Ishikawa (cell line): Measurements from ENCODE around the gene GPRC6A.

Experiments used
- CEBPB ChIP-seq: IDR thresholded peaks from 2 replicates; pipeline ENCODE4 v1.6.1; 2012
- CREB1 ChIP-seq: IDR thresholded peaks from 2 replicates; pipeline ENCODE4 v1.6.1; 2012; ENCODE audit warnings: low read depth
- EGR1 ChIP-seq: IDR thresholded peaks from 2 replicates; pipeline ENCODE4 v1.6.1; 2012
- EP300 ChIP-seq: IDR thresholded peaks from 2 replicates; pipeline ENCODE4 v1.6.1; 2012; ENCODE audit warnings: borderline replicate concordance
- FOXM1 ChIP-seq: IDR thresholded peaks from 2 replicates; pipeline ENCODE4 v1.6.1; 2012; ENCODE audit warnings: low read depth, borderline replicate concordance
- MAX ChIP-seq: IDR thresholded peaks from 2 replicates; pipeline ENCODE4 v1.6.1; 2012
- NFIC ChIP-seq: IDR thresholded peaks from 2 replicates; pipeline ENCODE4 v1.6.1; 2012
- RAD21 ChIP-seq: IDR thresholded peaks from 2 replicates; pipeline ENCODE4 v1.6.1; 2012; ENCODE audit warnings: low read depth
- REST ChIP-seq: IDR thresholded peaks from 2 replicates; pipeline ENCODE4 v1.6.1; 2012; ENCODE audit warnings: low read depth, mild to moderate bottlenecking
- TAF1 ChIP-seq: IDR thresholded peaks from 2 replicates; pipeline ENCODE4 v1.6.1; 2012; ENCODE audit warnings: low read depth, mild to moderate bottlenecking
- TCF12 ChIP-seq: IDR thresholded peaks from 2 replicates; pipeline ENCODE4 v1.6.1; 2012; ENCODE audit warnings: low read depth
- TEAD4 ChIP-seq: IDR thresholded peaks from 2 replicates; pipeline ENCODE4 v1.6.1; 2012
- USF1 ChIP-seq: IDR thresholded peaks from 2 replicates; pipeline ENCODE4 v1.6.1; 2012
- YY1 ChIP-seq: IDR thresholded peaks from 2 replicates; pipeline ENCODE4 v1.6.1; 2012; ENCODE audit warnings: low read depth
- ZBTB7A ChIP-seq: IDR thresholded peaks from 2 replicates; pipeline ENCODE4 v1.6.1; 2012; ENCODE audit warnings: low read depth

The GPRC6A gene

GRCh38 chr6:116766506-116767176 is 62.2 kb downstream of the GPRC6A start:
- TF ChIP-seq MAX, result no peak
- TF ChIP-seq EGR1, result no peak
- TF ChIP-seq NFIC, result no peak
- no peak for TF ChIP-seq REST
- TF ChIP-seq FOXM1, result no peak
- no peak for TF ChIP-seq TAF1
- no peak for TF ChIP-seq TCF12
- TF ChIP-seq TEAD4, result no peak
- TF ChIP-seq CREB1, result no peak
- TF ChIP-seq YY1, result no peak
- no peak for TF ChIP-seq RAD21
- no peak for TF ChIP-seq CEBPB
- TF ChIP-seq USF1, result no peak
- no peak for TF ChIP-seq EP300
- TF ChIP-seq ZBTB7A, result no peak

GRCh38 chr6:116764961-116765841 is 63.7 kb downstream of the GPRC6A start, which contains the start of gene FAM162B:
TSS of gene FAM162B (minus strand) at chr6:116765719. CDS start at chr6:116765576, 143 bp downstream.
- TF ChIP-seq YY1, result no peak
- TF ChIP-seq TAF1, result no peak
- no peak for TF ChIP-seq EGR1
- TF ChIP-seq FOXM1, result no peak
- TF ChIP-seq CEBPB, result no peak
- no peak for TF ChIP-seq REST
- no peak for TF ChIP-seq MAX
- no peak for TF ChIP-seq USF1
- TF ChIP-seq ZBTB7A, result no peak
- TF ChIP-seq TEAD4, result no peak
- TF ChIP-seq TCF12, result no peak
- TF ChIP-seq NFIC, result no peak
- no peak for TF ChIP-seq RAD21

GRCh38 chr6:116764629-116764960 is 64.3 kb downstream of the GPRC6A start:
- TF ChIP-seq RAD21, result no peak
- TF ChIP-seq EGR1, result no peak
- TF ChIP-seq ZBTB7A, result no peak
- no peak for TF ChIP-seq REST
- TF ChIP-seq CEBPB, result no peak
- TF ChIP-seq USF1, result no peak
- TF ChIP-seq YY1, result no peak
- no peak for TF ChIP-seq EP300
- TF ChIP-seq MAX, result no peak
- TF ChIP-seq CREB1, result no peak
- no peak for TF ChIP-seq TAF1
- no peak for TF ChIP-seq TEAD4
- no peak for TF ChIP-seq FOXM1
- TF ChIP-seq NFIC, result no peak
- no peak for TF ChIP-seq TCF12
